ENCODE measurements around the gene STX8.

The STX8 gene

GRCh38 chr17:9512323-9513168, 63.1 kb downstream of the STX8 start:
- peak; percentile 90 for DNase-seq (ENCODE audit: low read depth)
- TF ChIP-seq CTCF (IDR thresholded peaks at IDR 0.05; ENCODE audit: insufficient read depth, low read depth, low read length, missing control alignments): no peak
- no peak overlapping the region for H3K4me3 ChIP-seq (ENCODE audit: low read length)

GRCh38 chr17:9509236-9509816, 66.3 kb downstream of the STX8 start:
- H3K4me3 ChIP-seq (ENCODE audit: low read length): no peak overlapping the region
- DNase-seq (ENCODE audit: low read depth): no peak
- TF ChIP-seq CTCF (IDR thresholded peaks at IDR 0.05; ENCODE audit: insufficient read depth, low read depth, low read length, missing control alignments): no peak

- TF ChIP-seq CTCF (IDR thresholded peaks at IDR 0.05; ENCODE audit: insufficient read depth, low read depth, low read length, missing control alignments): no peak
- H3K4me3 ChIP-seq (ENCODE audit: low read length): no peak overlapping the region
- DNase-seq (ENCODE audit: low read depth): no peak
Observed at GRCh38 chr17:9499041-9499440, 76.6 kb downstream of the STX8 start.

GRCh38 chr17:9498490-9498889, 77.1 kb downstream of the STX8 start:
- no peak for DNase-seq (ENCODE audit: low read depth)
- no peak overlapping the region for H3K4me3 ChIP-seq (ENCODE audit: low read length)
- TF ChIP-seq CTCF (IDR thresholded peaks at IDR 0.05; ENCODE audit: insufficient read depth, low read depth, low read length, missing control alignments): no peak

- no peak for DNase-seq (ENCODE audit: low read depth)
- no peak for TF ChIP-seq CTCF (IDR thresholded peaks at IDR 0.05; ENCODE audit: insufficient read depth, low read depth, low read length, missing control alignments)
- H3K4me3 ChIP-seq (ENCODE audit: low read length): no peak overlapping the region
Observed at GRCh38 chr17:9488556-9488955, 87.1 kb downstream of the STX8 start.

GRCh38 chr17:9487406-9487805, 88.2 kb downstream of the STX8 start:
- no peak for TF ChIP-seq CTCF (IDR thresholded peaks at IDR 0.05; ENCODE audit: insufficient read depth, low read depth, low read length, missing control alignments)
- no peak for DNase-seq (ENCODE audit: low read depth)
- H3K4me3 ChIP-seq (ENCODE audit: low read length): no peak overlapping the region
